ENCODE data around the gene CEP170B.

CEP170B gene

DNA sequence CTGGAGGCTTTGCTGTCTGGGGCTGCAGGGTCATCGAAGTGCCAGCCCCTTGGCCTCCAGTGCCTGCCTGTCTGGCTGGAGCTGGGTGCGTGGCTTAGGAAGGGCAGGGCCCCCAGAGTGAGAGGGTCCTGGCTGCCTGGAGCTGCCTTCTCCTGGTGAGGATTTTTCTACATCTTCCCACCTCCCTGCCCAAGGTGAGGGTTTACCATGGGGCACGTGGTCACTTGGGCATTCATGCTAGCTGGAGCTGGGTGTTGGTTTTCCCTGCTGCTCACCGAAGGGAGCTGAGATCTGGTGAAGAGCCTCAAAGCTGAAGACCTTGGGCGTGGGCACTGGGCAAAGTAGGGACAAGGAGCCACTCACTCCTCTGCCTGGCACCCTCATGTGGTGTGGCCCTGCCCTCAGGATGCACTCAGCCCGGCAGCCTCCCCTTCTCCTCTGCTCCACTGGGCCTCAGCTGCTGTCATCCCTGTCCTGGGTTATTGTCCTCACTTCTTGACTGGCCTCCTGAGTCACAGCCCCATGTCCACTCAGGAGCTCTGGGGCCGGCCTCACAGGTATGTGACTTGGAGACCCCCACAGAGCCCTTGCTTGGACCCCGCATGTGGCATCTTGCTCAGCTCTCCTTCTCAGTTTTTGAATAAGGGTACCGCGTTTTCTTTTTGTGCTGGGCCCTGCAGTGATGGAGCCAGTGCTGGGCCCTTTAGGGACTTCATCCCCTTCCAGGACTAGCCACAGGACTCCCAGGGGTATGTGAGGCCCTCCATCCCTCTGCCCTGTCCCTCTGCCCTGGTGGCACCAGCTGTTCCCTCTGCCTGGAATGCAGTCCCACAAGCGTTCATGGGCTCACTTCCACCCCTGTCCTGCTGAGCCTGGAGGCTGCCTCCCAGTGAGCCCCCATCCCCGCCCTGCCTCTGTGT lies 1.6 kb downstream of the CEP170B start:
- Histone ChIP-seq H4K20me1 (ENCODE audit: insufficient read depth, low read length) (no peaks in the 10 kb centered on the region), H3K79me2 (ENCODE audit: insufficient read depth, low read length) (no peaks in the 10 kb centered on the region)

DNA sequence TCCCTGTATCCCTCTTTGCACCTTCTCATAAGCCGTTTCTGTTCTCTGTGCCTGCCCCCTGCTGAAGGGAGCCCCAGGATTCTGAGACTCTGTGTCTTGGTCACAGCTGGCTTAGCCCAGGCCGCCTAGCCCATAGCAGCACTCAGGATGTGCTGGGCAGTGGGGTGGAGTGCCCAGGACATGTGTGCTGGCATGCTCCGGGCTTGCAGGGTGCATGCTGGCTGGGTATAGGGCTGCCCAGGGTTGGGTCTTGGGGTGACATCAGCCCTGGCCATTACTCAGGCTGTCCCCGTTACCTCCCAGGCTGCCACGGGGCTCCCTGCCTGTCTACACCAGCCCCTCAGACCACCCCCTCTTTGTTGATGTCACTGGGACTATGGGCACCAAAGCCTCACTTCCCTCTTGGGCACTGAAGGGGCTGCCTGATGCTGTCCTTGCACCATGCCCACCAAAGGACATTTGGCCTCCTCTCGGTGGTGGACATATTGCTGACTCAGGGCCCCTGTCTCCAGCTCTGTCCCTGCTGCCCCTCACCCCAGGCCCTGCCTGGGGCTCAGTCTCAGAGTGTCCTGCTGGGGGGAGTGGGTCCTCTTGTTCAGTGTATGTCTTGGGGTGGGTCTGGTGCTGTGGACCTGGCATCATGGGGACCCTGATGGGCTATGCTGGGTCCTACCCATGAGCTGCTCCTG lies 2.4 kb downstream of the CEP170B start:
- no peak overlapping the region for H3K27ac ChIP-seq (ENCODE audit: low read depth, low read length, poor library complexity, severe bottlenecking)
- no peak overlapping the region for H2AFZ ChIP-seq (ENCODE audit: low read length)
- no peaks in the 10 kb centered on the region for H3K36me3 ChIP-seq (ENCODE audit: insufficient read depth, low read length)
- H3K9me3 ChIP-seq (ENCODE audit: low read length), result no peaks in the 10 kb centered on the region
- H3K9me2 ChIP-seq (ENCODE audit: low read depth, low read length), result no peaks in the 10 kb centered on the region
- H3K9ac ChIP-seq (ENCODE audit: low read length), result no peak overlapping the region
- H3K4me2 ChIP-seq (ENCODE audit: low read length), result no peak overlapping the region
- peaks cover 4% of the 10 kb centered on the region for H3K4me1 ChIP-seq (ENCODE audit: insufficient read depth, low read length, severe bottlenecking)
- H3K27me3 ChIP-seq (ENCODE audit: insufficient read depth, low read length), result peaks cover 34% of the 10 kb centered on the region
- no peak for TF ChIP-seq EZH2 (IDR thresholded peaks at IDR 0.05; ENCODE audit: borderline replicate concordance, low read length)
- TF ChIP-seq, protein P1, sequence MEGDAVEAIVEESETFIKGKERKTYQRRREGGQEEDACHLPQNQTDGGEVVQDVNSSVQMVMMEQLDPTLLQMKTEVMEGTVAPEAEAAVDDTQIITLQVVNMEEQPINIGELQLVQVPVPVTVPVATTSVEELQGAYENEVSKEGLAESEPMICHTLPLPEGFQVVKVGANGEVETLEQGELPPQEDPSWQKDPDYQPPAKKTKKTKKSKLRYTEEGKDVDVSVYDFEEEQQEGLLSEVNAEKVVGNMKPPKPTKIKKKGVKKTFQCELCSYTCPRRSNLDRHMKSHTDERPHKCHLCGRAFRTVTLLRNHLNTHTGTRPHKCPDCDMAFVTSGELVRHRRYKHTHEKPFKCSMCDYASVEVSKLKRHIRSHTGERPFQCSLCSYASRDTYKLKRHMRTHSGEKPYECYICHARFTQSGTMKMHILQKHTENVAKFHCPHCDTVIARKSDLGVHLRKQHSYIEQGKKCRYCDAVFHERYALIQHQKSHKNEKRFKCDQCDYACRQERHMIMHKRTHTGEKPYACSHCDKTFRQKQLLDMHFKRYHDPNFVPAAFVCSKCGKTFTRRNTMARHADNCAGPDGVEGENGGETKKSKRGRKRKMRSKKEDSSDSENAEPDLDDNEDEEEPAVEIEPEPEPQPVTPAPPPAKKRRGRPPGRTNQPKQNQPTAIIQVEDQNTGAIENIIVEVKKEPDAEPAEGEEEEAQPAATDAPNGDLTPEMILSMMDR (IDR thresholded peaks at IDR 0.05; ENCODE audit: low read length), result no peak
- H3K79me2 ChIP-seq (ENCODE audit: insufficient read depth, low read length), result no peaks in the 10 kb centered on the region
- no peaks in the 10 kb centered on the region for H4K20me1 ChIP-seq (ENCODE audit: insufficient read depth, low read length)
- no peaks in the 10 kb centered on the region for H3F3A ChIP-seq (ENCODE audit: insufficient read depth, low read length)
- H3K4me3 ChIP-seq (ENCODE audit: low read depth, low read length, poor library complexity, severe bottlenecking), result no peak overlapping the region

More for the DNA sequence above, 1.6 kb downstream of the CEP170B start:
- H3K9me3 ChIP-seq (ENCODE audit: low read length), result no peaks in the 10 kb centered on the region
- no peak overlapping the region for H3K9ac ChIP-seq (ENCODE audit: low read length)
- no peak overlapping the region for H3K27ac ChIP-seq (ENCODE audit: low read depth, low read length, poor library complexity, severe bottlenecking)
- no peaks in the 10 kb centered on the region for H3K9me2 ChIP-seq (ENCODE audit: low read depth, low read length)
- TF ChIP-seq, protein P1 (IDR thresholded peaks at IDR 0.05; ENCODE audit: low read length), result no peak
- peaks cover 34% of the 10 kb centered on the region for H3K27me3 ChIP-seq (ENCODE audit: insufficient read depth, low read length)
- H3K4me1 ChIP-seq (ENCODE audit: insufficient read depth, low read length, severe bottlenecking), result peaks cover 4% of the 10 kb centered on the region
- no peak overlapping the region for H3K4me2 ChIP-seq (ENCODE audit: low read length)
- no peak overlapping the region for H2AFZ ChIP-seq (ENCODE audit: low read length)
- no peak overlapping the region for H3K4me3 ChIP-seq (ENCODE audit: low read depth, low read length, poor library complexity, severe bottlenecking)
- no peaks in the 10 kb centered on the region for H3F3A ChIP-seq (ENCODE audit: insufficient read depth, low read length)
- H3K36me3 ChIP-seq (ENCODE audit: insufficient read depth, low read length), result no peaks in the 10 kb centered on the region

DNA sequence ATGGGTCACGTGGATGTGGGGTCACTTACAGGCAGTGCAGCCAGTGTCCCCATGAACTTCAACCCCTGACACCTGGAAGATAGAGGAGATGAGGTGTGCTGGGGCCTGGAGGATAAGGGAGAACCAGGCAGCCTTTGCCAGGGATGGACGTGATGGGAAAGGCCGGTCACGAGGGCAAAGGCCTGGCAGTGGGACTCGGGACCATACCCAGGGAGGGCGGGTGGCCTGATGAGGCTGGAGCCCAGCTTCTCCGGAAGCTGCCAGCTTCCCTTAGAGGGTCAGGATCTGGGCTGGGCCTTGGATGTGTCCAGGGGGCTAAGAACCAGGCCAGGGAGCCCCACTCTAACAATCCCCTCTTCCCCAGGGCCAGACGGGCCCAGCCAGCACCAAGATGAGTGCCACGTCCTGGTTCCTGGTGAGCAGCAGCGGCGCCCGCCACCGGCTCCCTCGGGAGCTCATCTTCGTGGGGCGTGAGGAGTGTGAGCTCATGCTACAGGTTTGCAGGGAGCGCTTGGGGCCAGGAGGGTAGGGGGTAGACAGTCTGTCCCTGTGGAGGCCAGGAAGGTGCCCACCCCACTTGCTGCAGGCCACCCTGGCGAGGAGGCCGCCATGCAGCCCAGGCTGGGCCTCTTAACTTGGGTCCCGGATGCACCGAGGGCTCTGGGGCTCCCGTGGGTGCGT lies 3.1 kb downstream of the CEP170B start:
- H3K27me3 ChIP-seq (ENCODE audit: insufficient read depth, low read length), result peaks cover 34% of the 10 kb centered on the region
- no peak overlapping the region for H3K4me2 ChIP-seq (ENCODE audit: low read length)
- no peaks in the 10 kb centered on the region for H3K79me2 ChIP-seq (ENCODE audit: insufficient read depth, low read length)
- H3K36me3 ChIP-seq (ENCODE audit: insufficient read depth, low read length), result no peaks in the 10 kb centered on the region
- H4K20me1 ChIP-seq (ENCODE audit: insufficient read depth, low read length), result no peaks in the 10 kb centered on the region
- H3K9ac ChIP-seq (ENCODE audit: low read length), result no peak overlapping the region
- H3K4me1 ChIP-seq (ENCODE audit: insufficient read depth, low read length, severe bottlenecking), result peaks cover 4% of the 10 kb centered on the region
- no peak overlapping the region for H3K4me3 ChIP-seq (ENCODE audit: low read depth, low read length, poor library complexity, severe bottlenecking)
- no peaks in the 10 kb centered on the region for H3K9me3 ChIP-seq (ENCODE audit: low read length)
- H3K9me2 ChIP-seq (ENCODE audit: low read depth, low read length), result no peaks in the 10 kb centered on the region
- no peak overlapping the region for H2AFZ ChIP-seq (ENCODE audit: low read length)
- no peak overlapping the region for H3K27ac ChIP-seq (ENCODE audit: low read depth, low read length, poor library complexity, severe bottlenecking)
- TF ChIP-seq, protein P1 (IDR thresholded peaks at IDR 0.05; ENCODE audit: low read length), result no peak
- no peak for TF ChIP-seq EZH2 (IDR thresholded peaks at IDR 0.05; ENCODE audit: borderline replicate concordance, low read length)
- H3F3A ChIP-seq (ENCODE audit: insufficient read depth, low read length), result no peaks in the 10 kb centered on the region
